Epidermal melanocyte (primary cell): ENCODE data around the gene TMEM250.

Source experiments
- DNase-seq: peaks from one replicate; pipeline ENCODE4 v3.0.0; 2011; ENCODE audit warnings: low spot score; ENCODE audit not compliant: insufficient read length

The TMEM250 gene

GRCh38 chr9:136133191-136133958 is 14.7 kb upstream of the TMEM250 start:
- DNase-seq: no peak

DNA sequence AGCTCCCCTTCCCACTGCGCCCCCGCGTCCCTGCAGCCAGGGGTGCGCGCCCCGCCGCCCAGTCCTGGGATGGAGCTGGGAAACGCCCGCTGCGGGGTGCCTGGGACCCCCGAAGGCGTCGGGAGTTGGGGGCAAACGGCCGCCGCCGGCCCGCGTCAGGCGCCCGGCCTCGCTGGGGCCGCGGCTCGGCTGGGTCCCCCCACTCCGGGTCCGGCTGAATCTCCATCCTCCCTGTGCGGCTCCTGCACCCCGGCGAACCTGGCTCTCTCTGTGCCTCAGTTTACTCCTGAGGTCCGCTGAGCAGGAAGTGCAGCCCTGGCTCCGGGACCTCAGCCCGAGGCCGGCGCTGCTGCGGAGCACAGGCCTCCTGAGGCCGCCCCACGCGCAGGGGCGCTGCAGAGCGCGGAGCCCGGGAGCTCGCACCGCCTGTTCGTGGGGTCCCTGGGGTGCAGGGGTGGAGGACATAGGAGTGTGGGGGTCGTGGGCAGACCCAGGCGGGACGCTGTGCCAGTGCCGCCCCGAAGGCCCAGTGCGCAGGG is 13.9 kb upstream of the TMEM250 start:
- no peak for DNase-seq

- DNase-seq: no peak
These were observed 13.2 kb upstream of the TMEM250 start for GRCh38 chr9:136131629-136132511.

GRCh38 chr9:136129176-136129575 is 10.5 kb upstream of the TMEM250 start:
- DNase-seq: no peak

- DNase-seq: no peak
These were observed 9.8 kb upstream of the TMEM250 start for GRCh38 chr9:136128436-136128835.

DNA sequence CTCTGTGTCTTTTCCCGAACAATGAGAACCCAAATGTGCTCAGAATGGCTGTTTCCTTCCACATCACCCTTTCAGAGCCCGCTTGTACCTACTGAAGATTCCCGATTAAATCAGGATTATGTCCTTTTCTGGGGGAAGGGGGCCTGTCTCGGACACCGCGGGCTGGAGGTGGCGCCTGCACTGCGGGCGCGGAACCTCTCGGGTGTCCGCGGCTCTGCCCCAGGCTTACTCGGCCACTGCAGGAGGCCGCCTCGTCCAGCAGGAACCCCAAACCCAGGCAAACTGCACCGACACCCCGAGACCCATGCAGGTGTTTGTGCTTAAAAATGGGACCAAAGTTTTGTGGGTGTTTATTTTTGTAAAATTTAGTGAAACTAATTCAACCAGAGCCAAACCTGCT is 8.6 kb upstream of the TMEM250 start:
- no peak for DNase-seq

DNA sequence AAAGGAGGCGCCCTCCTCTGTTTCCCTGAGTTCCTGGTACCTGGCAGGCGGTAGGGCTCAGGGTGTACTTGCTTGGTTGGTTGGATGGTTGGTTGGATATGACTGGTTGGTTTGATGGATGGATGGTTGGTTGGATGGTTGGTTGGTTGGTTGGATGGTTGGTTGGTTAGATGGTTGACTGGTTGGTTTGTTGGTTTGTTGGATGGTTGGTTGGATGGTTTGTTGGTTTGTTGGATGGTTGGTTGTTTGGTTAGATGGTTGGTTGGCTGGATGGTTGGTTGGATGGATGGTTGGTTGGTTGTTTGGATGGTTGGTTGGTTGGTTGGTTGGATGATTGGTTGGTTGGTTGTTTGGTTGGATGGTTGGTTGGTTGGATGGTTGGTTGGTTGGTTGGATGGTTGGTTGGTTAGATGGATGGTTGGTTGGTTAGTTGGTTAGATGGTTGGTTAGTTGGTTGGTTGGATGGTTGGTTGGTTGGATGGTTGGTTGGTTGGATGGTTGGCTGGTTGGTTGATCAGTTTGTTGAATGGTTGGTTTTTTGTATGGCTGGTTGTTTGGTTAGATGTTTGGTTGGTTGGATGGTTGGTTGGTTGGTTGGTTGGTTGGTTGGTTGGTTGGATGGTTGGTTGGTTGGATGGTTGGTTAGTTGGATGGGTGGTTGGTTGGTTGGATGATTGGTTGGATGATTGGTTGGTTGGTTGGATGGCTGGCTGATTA is 6.5 kb upstream of the TMEM250 start:
- DNase-seq: no peak

- peak; percentile 81 for DNase-seq
These were observed 4.0 kb upstream of the TMEM250 start for GRCh38 chr9:136122425-136123383.

DNA sequence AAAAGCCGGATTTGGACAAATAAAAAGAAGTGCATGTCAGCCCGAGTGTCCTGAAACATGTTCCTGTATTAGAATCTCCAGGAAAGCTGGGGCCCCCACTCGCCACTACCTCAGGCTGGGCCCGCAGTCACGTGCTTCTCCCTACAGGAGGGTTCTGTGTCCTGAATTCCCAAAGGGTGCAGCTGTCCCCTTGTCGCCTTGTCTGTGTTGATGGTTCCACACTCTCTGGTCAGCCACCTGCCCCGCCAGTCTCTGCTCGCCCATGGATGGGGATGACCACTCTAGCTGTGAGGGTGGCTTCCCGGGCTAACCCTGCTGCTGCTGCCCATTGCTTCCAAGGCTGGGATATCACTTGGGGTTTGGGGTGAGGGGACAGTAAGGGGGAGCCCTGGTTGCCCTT is 3.1 kb upstream of the TMEM250 start:
- no peak for DNase-seq

DNA sequence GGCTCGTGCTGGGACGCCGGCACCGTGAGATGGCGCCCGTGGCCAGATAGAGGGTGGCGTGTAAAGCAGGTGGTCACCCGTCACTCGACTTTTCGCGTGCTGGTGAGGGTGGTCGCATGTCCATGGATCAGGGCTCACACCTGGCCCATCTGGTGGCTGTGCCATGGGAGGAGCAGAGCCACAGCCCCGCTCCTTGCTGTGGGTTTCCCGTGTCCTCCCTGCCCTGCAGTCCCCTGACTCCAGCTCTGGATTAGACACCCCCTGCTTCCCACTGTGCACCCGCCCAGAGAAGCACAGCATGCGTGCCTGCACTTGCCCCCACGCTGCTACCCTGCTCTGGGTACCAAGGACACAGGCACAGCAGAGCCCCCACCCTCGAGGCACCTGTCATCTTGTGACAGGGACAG is 1.8 kb upstream of the TMEM250 start:
- no peak for DNase-seq

DNA sequence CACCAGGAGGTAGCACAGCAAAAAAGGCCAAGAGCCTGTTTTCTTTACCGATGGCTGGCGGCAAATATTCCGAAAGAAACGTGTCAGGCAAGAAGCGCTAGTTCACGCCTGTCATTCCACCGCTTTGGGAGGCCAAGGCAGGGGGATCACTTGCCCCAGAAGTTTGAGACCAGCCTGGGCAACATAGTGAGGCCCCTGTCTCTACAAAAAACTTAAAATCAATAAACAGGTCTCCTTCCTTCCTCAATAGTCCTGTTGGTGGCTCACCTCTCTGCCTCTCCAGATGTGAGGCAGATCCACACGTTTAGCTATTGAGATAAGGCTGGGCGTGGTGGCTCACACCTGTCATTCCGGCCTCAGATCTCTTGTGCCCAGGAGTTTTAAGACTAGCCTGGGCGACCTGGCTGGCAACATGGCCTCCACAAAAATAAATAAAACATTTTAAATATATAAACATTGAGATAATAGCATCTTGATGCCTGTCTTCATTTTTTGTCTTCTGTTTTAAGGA is 1.3 kb upstream of the TMEM250 start:
- DNase-seq: no peak

DNA sequence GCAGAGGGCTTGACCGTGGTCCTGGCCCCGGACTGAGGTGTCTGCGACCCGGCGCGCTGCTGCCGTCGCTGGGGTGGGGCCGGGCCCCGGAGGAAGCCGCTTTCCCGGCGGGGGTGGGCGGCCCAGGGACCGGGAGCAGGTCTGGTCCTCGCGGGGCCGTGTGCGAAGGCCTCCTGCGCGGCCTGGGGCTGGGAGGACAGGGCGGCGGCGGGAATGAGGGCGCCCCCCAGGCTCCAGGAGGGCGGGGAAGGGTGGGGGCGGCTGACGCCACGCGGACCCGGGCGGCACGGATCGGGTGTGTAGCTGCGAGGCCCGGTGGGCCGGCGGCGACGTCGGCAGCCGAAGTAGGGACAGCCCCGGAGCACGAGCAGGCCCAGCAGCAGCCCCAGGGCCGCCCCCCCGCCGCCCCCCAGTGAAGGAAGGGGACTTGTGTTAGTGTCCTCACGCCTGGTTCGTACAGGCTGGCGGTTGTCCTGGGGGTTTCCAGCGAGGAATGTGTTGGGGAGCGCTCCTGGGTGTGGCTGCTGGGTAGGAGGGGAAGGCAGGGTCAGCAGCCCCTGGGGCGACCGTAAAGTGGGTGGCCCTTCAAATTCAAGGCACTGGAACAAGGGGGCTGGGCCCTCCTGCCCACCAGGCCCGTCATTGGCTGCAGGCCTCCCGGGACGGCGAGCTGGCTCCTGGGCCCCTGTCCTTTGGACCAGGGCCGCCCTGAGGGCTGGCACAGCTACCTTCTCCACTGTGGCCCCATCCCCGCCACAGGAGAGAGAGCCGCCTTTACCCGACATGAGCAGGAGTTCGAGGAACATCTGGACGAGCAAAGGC is 597 bp upstream of the TMEM250 start:
- DNase-seq: peak; percentile 59

DNA sequence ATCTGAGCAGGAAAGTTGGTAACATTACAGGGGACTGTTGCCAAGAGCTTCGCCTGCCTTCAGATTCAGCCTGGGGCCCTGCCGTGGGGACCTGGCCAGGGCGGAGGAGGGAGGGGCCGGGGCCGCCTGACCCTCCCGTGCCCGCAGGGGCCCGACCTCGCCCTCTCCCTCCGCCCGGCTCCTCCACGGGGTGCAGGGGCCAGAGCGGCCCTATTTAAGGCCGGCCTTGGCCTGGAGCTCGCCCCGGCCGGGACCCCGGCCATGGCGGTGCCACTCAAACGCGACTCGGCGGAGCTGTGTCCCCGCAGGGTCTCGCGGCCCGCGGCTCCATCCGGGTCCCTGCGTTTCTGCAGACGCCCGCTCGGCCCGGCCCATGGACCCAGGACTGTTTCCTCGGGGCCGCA is 757 bp downstream of the TMEM250 start:
- no peak for DNase-seq

GRCh38 chr9:136117291-136117915 is 1.3 kb downstream of the TMEM250 start:
- no peak for DNase-seq

DNA sequence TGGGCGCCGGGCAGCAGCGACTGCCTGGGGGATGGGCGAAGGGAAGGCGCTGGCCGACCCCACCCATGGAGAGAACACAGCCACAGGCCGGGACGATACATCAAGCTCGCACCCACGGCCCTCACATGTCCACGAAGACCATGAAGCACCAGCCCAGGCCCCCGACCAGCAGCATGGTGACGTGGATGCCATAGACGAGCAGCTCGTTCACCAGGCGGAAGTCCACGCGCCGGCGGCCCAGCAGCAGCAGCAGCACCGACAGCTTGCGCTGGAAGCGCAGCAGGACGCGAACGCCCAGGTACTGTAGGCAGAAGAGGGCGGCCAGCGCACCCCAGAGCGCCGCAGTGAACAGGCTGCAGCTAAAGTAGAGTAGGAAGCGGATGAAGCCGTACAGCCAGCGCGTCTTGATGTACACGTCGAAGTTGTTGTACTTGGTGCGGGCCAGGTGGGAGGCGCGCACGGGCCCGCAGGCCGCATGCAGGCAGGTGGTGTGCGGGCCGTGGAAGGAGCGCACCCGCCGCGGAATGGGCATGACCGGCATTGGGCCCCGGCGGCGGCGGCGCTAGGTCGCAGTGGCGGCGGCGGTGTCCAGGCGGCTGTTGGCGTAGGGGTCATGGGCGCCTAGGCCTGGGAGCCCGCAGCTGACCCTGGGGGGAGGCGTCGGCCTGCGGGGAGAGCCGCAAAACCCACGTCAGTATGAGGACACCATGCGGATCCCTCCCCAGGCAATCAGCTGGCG is 2.1 kb downstream of the TMEM250 start:
- no peak for DNase-seq

GRCh38 chr9:136115641-136116359 is 2.9 kb downstream of the TMEM250 start:
- no peak for DNase-seq

- no peak for DNase-seq
These were observed 3.5 kb downstream of the TMEM250 start for GRCh38 chr9:136115206-136115605.

GRCh38 chr9:136114610-136115009 is 4.1 kb downstream of the TMEM250 start:
- DNase-seq: no peak
